B cell (primary cell): ENCODE results near the gene AAR2.

Experiments
- CTCF ChIP-seq: fragments of 200-600 bp; IDR thresholded peaks from one replicate; pipeline ENCODE4 v1.8.0; 2022; ENCODE audit warnings: antibody characterized with exemption, mild to moderate bottlenecking
- EZH2 ChIP-seq: IDR thresholded peaks from 2 replicates; pipeline ENCODE4 v1.6.1; 2012; ENCODE audit warnings: borderline replicate concordance, low read depth, mild to moderate bottlenecking, moderate library complexity, low read length; ENCODE audit not compliant: insufficient read depth, poor library complexity, severe bottlenecking

GRCh38 chr20:36270744-36271638 lies 34.7 kb downstream of the AAR2 start:
- TF ChIP-seq CTCF (no peak), EZH2 (no peak)
